Lung (tissue), 12 donors: Measurements from ENCODE around the gene SSR1. TPM values are rescaled to one million over a fixed set of nuclear protein-coding genes. Genes with fewer than 3 reads are reported as not detected.

ENCODE experiments used
- ATAC-seq: fragments of 200-7000 bp; cut with Tn5 transposase; one replicate; pipeline ENCODE4 v1.9.1; 2020; ENCODE audit warnings: moderate number of reproducible peaks; ENCODE audit not compliant: insufficient read depth, low FRiP score
- DNase-seq, 3 donors: peaks; one replicate each; pipeline ENCODE4 v3.0.0-alpha.2; 2013 to 2017
- H3K27ac ChIP-seq, 2 donors: one replicate each; pipeline ENCODE4 v1.5.1; 2013; ENCODE audit warnings: mild to moderate bottlenecking in 2 of 2, moderate library complexity in 2 of 2, control low read depth in 1 of 2, inconsistent platforms in 1 of 2, low read depth in 1 of 2, low read length in 1 of 2
- H3K27me3 ChIP-seq, 3 donors: one replicate each; pipeline ENCODE4 v1.5.1; 2013; ENCODE audit warnings: low read length in 2 of 3; ENCODE audit not compliant: control insufficient read depth in 3 of 3, insufficient read depth in 3 of 3
- H3K36me3 ChIP-seq, 4 donors: one replicate each; pipeline ENCODE4 v1.5.1; 2013; ENCODE audit warnings: low read length in 4 of 4, mild to moderate bottlenecking in 1 of 4, moderate library complexity in 1 of 4; ENCODE audit not compliant: control insufficient read depth in 4 of 4, insufficient read depth in 4 of 4
- H3K4me1 ChIP-seq, 5 donors: one replicate each; pipeline ENCODE4 v1.5.1; 2013; ENCODE audit warnings: low read length in 5 of 5, mild to moderate bottlenecking in 2 of 5, moderate library complexity in 1 of 5; ENCODE audit not compliant: control insufficient read depth in 5 of 5, insufficient read depth in 5 of 5
- H3K4me3 ChIP-seq: one replicate; pipeline ENCODE4 v1.5.1; 2013; ENCODE audit warnings: mild to moderate bottlenecking, control low read depth, moderate library complexity
- H3K9ac ChIP-seq, 2 donors: one replicate each; pipeline ENCODE4 v1.5.1; 2013; ENCODE audit warnings: low read length in 2 of 2, control low read depth in 1 of 2; ENCODE audit not compliant: insufficient read depth in 1 of 2
- H3K9me3 ChIP-seq, 4 donors: one replicate each; pipeline ENCODE4 v1.5.1; 2013; ENCODE audit warnings: low read length in 3 of 4, mild to moderate bottlenecking in 1 of 4, moderate library complexity in 1 of 4; ENCODE audit not compliant: control insufficient read depth in 4 of 4, insufficient read depth in 3 of 4
- CTCF ChIP-seq: IDR thresholded peaks from 2 replicates; pipeline ENCODE4 v1.5.1; 2012; ENCODE audit warnings: mild to moderate bottlenecking; ENCODE audit errors: control extremely low read depth, extremely low read depth
- WGBS, 2 donors: extraction: QIAGEN DNeasy Blood & Tissue Kit; methylation state at CpG; one replicate each; pipeline ENCODE4 v1.1.7; 2013; 5-methylcytosine and 5-hydroxymethylcytosine counted together
- polyA plus RNA-seq, 2 donors: library from polyadenylated mRNA; stranded (reverse); fragments of 200-250 nt; gene quantifications; one replicate each; pipeline ENCODE4 v1.2.1, GENCODE V29; 2013
- total RNA-seq, 2 donors: library from RNA; depleted of rRNA in 1 of 2; stranded (reverse); fragments of >200 nt in 1 of 2; gene quantifications; one replicate each; pipeline ENCODE4 v1.2.1, GENCODE V29; 2014 to 2021
- donor health status: control.
- donor health status: control.
- donor health status: Bipolar disorder and iron deficiency.
- donor health status: healthy.
- donor health status: DM: yes; HTN: yes; CAD: no.

Gene SSR1
- total and polyA plus RNA-seq, 4 donors: 22.4 to 150 (median 90.1) TPM

GRCh38 chr6:7269816-7270215, 43.2 kb downstream of the SSR1 start:
- DNase-seq: no peak
- Histone ChIP-seq H3K9me3 (peaks cover 0 to 2% (median 0%) of the 10 kb centered on the region in 4 donors), H3K27ac (no peak overlapping the region), H3K27me3 (no peaks in the 10 kb centered on the region), H3K9ac (no peak overlapping the region), H3K36me3 (no peaks in the 10 kb centered on the region), H3K4me3 (no peak overlapping the region), H3K4me1 (peaks cover 0 to 3% (median 0%) of the 10 kb centered on the region in 5 donors)
- no peak for ATAC-seq
- no peak for TF ChIP-seq CTCF
- 93 to 96% methylated on average over 5 of the region's 5 CpGs for WGBS, 2 donors

DNA sequence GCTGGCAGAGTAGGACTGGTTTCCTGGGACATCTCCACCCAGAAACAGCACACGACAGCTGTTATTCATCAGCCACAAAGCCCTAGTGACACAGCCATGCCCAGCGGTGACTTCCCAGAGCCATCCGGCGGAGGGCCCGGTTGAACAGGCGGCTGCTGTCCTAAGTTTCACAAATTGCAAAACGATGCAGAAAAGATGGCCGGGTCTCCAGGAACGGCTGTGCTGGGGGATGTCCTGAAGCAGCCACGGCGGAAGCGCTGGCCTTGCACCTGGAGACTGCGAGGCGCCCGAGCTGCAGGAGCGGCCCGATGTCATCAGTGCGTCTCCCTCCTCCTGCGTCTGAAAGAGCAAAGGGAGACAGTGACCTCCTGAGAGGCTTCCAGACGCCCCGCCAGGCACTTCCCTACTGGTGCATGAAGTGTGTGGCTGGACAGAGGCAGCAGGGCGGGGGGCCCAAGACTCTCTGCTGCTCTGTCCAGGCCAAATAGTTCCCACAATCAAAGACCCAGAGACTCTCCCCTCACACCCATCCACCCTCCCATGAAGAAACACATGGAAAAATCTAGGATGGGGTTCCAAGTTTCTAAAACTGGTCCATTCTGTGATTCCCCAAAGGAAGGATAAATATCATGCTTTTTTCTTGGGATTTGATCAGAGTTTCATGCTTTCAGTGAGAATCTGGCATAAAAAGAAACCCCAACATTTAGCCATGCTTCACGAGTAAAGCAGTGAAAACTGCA, 44.0 kb downstream of the SSR1 start:
- TF ChIP-seq CTCF: no peak
- WGBS, 2 donors: 84 to 94% methylated on average over 23 of the region's 23 CpGs
- Histone ChIP-seq H3K4me1 (peaks cover 0 to 3% (median 0%) of the 10 kb centered on the region in 5 donors), H3K36me3 (no peaks in the 10 kb centered on the region), H3K27me3 (no peaks in the 10 kb centered on the region), H3K4me3 (no peak overlapping the region), H3K9me3 (peaks cover 0 to 2% (median 0%) of the 10 kb centered on the region in 4 donors), H3K27ac (no peak overlapping the region), H3K9ac (no peak overlapping the region)
- no peak for DNase-seq
- no peak for ATAC-seq

GRCh38 chr6:7268362-7268761, 44.6 kb downstream of the SSR1 start:
- H3K4me1 ChIP-seq: peaks cover 0 to 3% (median 0%) of the 10 kb centered on the region in 5 donors
- no peaks in the 10 kb centered on the region for H3K27me3 ChIP-seq
- H3K36me3 ChIP-seq: no peaks in the 10 kb centered on the region
- TF ChIP-seq CTCF: no peak
- H3K27ac ChIP-seq: no peak overlapping the region
- H3K4me3 ChIP-seq: no peak overlapping the region
- 94 to 96% methylated on average over 20 of the region's 20 CpGs for WGBS, 2 donors
- no peak overlapping the region for H3K9ac ChIP-seq
- peaks cover 0 to 2% (median 0%) of the 10 kb centered on the region in 4 donors for H3K9me3 ChIP-seq
- ATAC-seq (no peak), DNase-seq (no peak)
